Immature natural killer cell (primary cell): Measurements from ENCODE around the gene LBX2. TPM values are rescaled to one million over a fixed set of nuclear protein-coding genes. Genes with fewer than 3 reads are reported as not detected.

Experiments used
- DNase-seq, 3 donors: peaks; one replicate each; pipeline ENCODE4 v3.0.0; 2022; ENCODE audit warnings: mixed read lengths in 1 of 3
- H3K27ac Mint-ChIP-seq, 6 donors: one replicate each; pipeline ENCODE4 v1.8.0; 2020; ENCODE audit warnings: mixed read lengths in 6 of 6, mild to moderate bottlenecking in 5 of 6, inconsistent platforms in 4 of 6, moderate library complexity in 3 of 6
- H3K27me3 Mint-ChIP-seq, 3 donors: one replicate each; pipeline ENCODE4 v1.8.0; 2020 to 2021; ENCODE audit warnings: low read depth in 3 of 3, mild to moderate bottlenecking in 3 of 3, mixed read lengths in 3 of 3, moderate library complexity in 3 of 3, inconsistent platforms in 1 of 3
- H3K36me3 Mint-ChIP-seq, 3 donors: one replicate each; pipeline ENCODE4 v1.8.0; 2020; ENCODE audit warnings: mixed read lengths in 3 of 3, inconsistent platforms in 2 of 3, mild to moderate bottlenecking in 2 of 3
- H3K4me1 Mint-ChIP-seq, 2 donors: one replicate each; pipeline ENCODE4 v1.8.0; 2020; ENCODE audit warnings: inconsistent platforms in 2 of 2, mild to moderate bottlenecking in 2 of 2, mixed read lengths in 2 of 2, moderate library complexity in 1 of 2
- H3K4me3 Mint-ChIP-seq, 5 donors: one replicate each; pipeline ENCODE4 v1.8.0; 2020; ENCODE audit warnings: mild to moderate bottlenecking in 5 of 5, mixed read lengths in 5 of 5, inconsistent platforms in 3 of 5, moderate library complexity in 3 of 5
- H3K9me3 Mint-ChIP-seq, 6 donors: one replicate each; pipeline ENCODE4 v1.8.0; 2020; ENCODE audit warnings: mild to moderate bottlenecking in 6 of 6, mixed read lengths in 6 of 6, inconsistent platforms in 4 of 6, moderate library complexity in 3 of 6
- polyA plus RNA-seq, 3 donors: library from polyadenylated mRNA; unstranded; fragments of 300-500 nt; fragmentation: Illumina TruSeq; gene quantifications; one replicate each; pipeline ENCODE4 v1.2.3, GENCODE V29; 2021

LBX2 gene
- polyA plus RNA-seq, 3 donors from 2014 or later: not detected

DNA sequence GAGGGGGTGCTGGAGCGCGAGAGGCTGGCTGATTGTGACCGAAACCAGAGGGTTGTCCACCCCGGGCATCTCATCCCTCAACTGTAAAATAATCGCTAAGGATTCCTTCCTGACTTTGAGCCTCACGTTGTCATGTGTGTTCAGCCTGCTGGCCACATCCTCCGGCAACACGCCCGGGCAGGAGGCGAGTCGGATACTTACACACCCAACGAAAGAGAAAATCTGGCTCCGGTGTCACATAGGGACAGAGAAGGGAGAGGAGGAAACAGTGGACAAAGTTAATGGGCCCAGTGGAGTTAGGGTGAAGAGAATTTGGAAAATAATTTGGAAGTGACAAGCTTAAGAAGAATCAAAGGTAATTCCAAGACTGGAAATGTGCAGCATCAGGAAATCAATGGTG is 17.2 kb upstream of the LBX2 start:
- no peak for DNase-seq
- peaks cover 37 to 39% (median 38%) of the 10 kb centered on the region in 3 donors for H3K27me3 Mint-ChIP-seq
- H3K27ac Mint-ChIP-seq: no peak overlapping the region
- H3K4me1 Mint-ChIP-seq: peaks cover 16 to 19% of the 10 kb centered on the region in 2 donors
- peak overlapping the region; percentile 71 to 84 (median 73) for H3K4me3 Mint-ChIP-seq
- peaks cover 0 to 4% (median 0%) of the 10 kb centered on the region in 6 donors for H3K9me3 Mint-ChIP-seq
- peaks cover 0 to 6% (median 0%) of the 10 kb centered on the region in 3 donors for H3K36me3 Mint-ChIP-seq

DNA sequence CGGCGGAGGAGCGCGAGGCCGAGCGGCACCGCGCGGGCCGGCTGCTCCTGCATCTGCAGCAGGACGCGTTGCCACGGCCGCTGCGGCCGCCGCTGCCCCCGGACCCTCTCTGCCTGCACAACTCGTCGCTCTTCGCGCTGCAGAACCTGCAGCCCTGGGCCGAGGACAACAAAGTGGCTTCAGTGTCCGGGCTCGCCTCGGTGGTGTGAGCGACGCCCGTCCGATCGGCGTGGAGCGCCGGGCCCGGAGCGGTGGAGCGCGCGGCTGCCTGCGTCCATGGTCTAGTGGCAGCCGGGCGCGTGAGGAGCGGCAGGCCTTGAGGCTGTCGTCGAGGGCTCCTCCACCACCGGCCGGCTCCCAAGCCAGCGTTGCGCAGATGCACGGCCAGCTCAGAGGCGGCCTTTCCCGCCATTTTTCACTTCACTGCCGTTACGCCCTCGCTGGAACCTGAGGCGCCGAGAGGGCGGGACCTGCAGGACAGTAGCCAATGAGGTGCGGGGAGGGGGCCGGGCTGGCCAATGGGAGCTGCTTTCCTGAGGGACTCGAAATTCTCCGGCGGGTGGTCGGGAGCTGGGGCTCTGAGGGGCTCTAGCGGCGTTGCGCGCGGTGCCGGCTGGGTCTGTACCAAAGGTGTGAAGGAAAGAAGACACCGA is 16.7 kb upstream of the LBX2 start:
- DNase-seq: peak; percentile 62 to 71 (median 68)
- peak overlapping the region; percentile 71 to 84 (median 73) for H3K4me3 Mint-ChIP-seq
- H3K27me3 Mint-ChIP-seq: peaks cover 39 to 42% (median 39%) of the 10 kb centered on the region in 3 donors
- peaks cover 0 to 4% (median 0%) of the 10 kb centered on the region in 6 donors for H3K9me3 Mint-ChIP-seq
- no peak overlapping the region for H3K27ac Mint-ChIP-seq
- peaks cover 0 to 6% (median 0%) of the 10 kb centered on the region in 3 donors for H3K36me3 Mint-ChIP-seq
- H3K4me1 Mint-ChIP-seq: peaks cover 16 to 19% of the 10 kb centered on the region in 2 donors

DNA sequence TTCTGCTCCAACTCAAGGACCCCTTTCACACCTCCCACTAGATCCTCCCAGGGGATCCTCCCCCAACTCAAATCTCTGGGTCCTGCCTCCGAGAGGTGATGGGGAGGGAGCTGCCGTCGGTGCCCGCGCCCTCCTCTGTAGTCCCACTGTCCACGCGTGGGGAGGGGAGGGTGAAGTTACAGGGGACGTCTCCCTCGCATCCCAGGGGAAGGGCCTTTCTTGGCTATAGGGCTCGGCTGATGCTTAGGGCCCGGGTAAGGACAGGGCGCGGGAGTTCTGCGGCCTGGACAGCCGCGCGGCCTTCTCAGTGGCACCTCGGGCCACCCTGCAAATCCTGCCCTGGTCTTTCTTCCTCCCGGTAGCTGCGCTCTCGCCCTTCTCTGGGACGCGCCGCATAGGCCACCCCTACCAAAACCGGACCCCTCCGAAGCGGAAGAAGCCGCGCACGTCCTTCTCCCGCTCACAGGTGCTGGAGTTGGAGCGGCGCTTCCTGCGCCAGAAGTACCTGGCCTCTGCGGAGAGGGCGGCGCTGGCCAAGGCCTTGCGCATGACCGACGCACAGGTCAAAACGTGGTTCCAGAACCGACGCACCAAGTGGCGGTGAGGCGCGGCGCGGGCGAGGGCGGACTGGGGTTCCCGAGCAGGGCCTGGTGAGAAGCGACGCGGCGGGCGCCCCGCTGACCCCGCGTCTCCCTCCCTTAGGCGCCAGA is 16.0 kb upstream of the LBX2 start:
- Mint-ChIP-seq H3K27me3 (peaks cover 40 to 42% (median 41%) of the 10 kb centered on the region in 3 donors), H3K4me1 (peaks cover 16 to 19% of the 10 kb centered on the region in 2 donors), H3K36me3 (peaks cover 0 to 5% (median 0%) of the 10 kb centered on the region in 3 donors), H3K4me3 (peak overlapping the region; percentile 18 to 72 (median 69)), H3K9me3 (peaks cover 0 to 4% (median 0%) of the 10 kb centered on the region in 6 donors), H3K27ac (no peak overlapping the region)
- no peak for DNase-seq

DNA sequence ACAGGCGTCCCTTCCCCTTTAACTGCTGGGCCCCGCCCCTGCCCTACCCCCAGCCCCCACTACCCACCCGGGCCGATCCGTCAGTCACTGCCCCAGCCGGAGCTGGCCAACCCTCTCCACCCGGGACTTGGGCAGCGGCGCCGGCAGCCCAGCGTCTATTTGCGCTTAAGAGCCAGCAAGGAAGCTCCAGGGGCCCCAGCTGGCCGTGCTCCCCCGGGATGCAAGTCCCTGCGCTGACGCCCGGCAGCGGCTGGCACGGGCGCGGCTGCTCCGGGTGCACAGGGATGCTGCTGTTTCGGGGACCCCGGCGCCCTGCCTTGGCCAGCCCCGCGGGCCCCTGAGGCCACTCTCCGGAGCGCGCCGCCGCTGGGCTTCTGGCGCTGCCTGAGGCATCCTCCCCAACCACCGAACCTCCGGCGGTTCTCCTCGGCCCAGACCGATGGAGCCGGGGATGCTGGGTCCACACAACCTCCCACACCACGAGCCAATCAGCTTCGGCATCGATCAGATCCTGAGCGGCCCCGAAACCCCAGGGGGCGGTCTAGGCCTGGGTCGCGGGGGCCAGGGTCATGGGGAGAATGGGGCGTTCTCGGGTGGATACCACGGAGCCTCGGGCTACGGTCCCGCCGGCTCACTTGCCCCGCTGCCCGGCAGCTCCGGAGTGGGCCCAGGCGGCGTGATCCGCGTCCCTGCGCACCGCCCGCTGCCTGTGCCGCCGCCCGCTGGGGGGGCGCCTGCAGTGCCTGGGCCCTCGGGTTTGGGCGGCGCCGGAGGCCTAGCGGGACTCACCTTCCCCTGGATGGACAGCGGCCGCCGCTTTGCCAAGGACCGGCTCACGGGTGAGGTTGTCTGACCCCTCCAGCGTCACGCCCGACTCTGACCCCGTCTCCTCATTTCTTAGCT is 15.2 kb upstream of the LBX2 start, which contains the start of gene TLX2:
Gene TLX2, plus strand, starts transcription at position 83 of the 903 bp plus-strand sequence. Its CDS starts 357 bp downstream, at position 440.
- Mint-ChIP-seq H3K4me3 (peak within 1 kb of the TSS; percentile 18 to 72 (median 25)), H3K27me3 (peaks cover 38 to 42% (median 42%) of the 10 kb centered on the region in 3 donors), H3K4me1 (peaks cover 16 to 19% of the 10 kb centered on the region in 2 donors), H3K36me3 (no peaks in the 10 kb centered on the region), H3K27ac (no peak within 1 kb of the TSS), H3K9me3 (peaks cover 0 to 4% (median 0%) of the 10 kb centered on the region in 6 donors)
- no peak for DNase-seq

DNA sequence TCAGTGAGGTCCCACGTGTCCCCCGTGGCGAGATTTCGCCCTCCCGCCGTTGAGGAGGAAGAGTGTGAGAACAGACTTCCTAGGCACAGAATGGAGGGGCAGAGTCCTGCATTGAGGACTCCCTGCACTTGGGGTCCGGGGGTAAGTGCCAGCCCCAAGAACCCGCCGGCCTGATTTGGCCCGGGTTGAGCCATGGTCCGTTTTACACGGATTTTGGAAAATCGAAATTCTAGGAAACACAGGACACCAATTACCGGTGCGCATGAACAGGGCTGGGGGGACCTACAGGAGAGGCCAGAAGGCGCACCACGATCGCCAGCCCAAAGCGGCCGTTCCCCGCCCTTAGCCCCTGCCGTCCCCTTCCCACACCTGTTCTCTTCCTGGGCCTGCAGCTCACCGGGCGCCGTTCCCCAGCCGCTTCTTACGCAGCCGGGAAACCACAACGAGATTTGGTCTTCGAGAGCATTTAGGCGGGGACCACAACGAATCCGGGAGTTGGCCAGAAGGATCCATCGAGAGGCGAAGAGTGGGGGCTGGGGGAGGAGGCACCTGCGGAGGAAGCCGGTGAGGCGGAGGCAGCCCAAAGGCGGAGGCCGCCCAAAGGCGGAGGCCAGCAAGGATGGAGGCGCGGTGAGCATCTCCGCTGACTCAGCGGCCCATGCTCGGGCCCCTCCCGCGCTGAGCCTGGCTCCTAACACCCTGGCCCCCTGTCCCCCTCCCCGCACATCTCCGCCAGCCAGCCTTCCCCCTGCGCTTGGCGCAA is 14.4 kb upstream of the LBX2 start:
- Mint-ChIP-seq H3K27ac (no peak overlapping the region), H3K9me3 (peaks cover 0 to 4% (median 0%) of the 10 kb centered on the region in 6 donors), H3K27me3 (peaks cover 32 to 42% (median 42%) of the 10 kb centered on the region in 3 donors), H3K4me1 (peaks cover 16 to 19% of the 10 kb centered on the region in 2 donors), H3K36me3 (no peaks in the 10 kb centered on the region), H3K4me3 (peak overlapping the region in 2 of 5 donors; percentile 21 to 30)
- DNase-seq: no peak

DNA sequence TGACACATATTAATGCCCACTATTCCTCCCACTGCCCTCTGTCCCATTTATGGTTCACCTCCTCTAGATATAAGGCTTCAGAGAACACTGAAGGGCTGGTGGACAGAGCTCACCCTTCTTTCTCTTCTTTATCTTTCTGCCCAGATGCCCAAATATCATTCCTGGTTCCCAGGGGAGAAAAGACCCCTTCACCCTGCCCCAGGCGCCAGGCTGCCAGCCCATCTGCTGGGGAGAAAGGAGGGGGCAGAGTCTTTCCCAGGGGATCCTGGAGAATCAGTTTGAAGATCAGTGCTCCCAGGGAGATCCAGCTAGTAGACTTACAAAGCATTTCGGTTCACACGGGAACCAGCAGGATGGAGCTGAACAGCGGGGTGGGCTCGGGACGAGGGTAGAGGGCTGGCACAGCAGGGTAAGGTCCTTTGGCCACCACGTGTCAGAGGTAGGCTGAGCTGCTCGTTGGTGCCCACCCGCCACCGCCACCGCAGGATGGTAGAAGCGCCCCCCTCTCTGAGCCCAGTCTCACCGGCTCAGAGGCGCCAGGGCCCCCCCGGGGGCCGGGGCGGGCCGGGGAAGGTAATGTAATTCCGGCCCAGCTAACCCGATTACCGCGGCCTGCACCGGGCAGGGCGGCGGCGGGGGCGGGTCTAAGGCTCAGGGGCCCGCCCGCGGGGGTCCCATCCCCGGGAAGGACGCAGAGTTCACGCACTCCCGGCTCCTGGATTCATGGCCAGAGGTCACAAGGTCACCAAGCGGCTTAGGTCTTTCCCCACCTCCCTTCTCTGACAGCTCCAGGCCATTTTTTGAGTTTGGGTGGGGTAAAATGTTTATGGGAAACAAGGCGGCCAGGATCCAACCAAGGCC is 13.6 kb upstream of the LBX2 start:
- Mint-ChIP-seq H3K27me3 (peaks cover 29 to 45% (median 35%) of the 10 kb centered on the region in 3 donors), H3K4me3 (peak overlapping the region in 1 of 5 donors; percentile 23), H3K4me1 (peaks cover 24 to 27% of the 10 kb centered on the region in 2 donors), H3K9me3 (peaks cover 0 to 4% (median 0%) of the 10 kb centered on the region in 6 donors), H3K36me3 (no peaks in the 10 kb centered on the region), H3K27ac (no peak overlapping the region)
- no peak for DNase-seq

DNA sequence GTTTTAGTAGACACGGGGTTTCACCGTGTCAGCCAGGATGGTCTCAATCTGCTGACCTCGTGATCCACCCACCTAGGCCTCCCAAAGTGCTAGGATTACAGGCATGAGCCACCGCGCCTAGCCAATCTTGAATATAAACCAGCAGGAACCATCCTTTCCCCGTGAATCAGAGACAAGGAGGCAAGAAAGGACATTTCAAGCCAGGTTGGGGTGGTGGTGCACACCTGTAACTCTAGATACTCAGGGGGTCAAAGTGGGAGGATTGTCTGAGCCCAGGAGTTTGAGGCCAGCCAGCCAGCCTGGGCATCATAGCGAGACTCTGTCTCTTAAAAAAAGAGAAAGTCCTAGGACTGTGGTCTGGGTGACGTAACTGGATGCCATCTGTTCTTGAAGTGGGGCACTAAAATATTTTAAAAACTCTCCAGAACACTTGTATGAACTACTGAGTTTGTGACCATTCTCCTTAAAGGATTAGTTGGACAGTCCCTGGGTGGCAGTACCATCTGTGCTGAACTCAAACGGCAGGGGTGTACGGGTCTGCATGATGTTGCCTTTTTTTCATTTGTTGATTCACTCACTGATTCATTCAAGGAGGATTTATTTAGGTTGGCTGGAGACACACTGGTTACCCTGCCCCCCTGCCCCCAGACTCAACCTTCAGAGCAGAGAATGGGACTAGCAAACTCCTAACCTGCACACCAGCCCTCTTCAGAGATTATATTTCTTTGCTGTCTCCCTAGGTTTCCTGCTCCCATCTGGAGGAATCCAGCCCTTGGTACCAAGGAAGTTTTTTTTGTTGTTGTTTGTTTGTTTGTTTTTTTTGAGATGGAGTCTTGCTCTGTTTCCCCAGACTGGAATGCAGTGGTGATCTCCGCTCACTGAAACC is 11.9 kb upstream of the LBX2 start:
- H3K36me3 Mint-ChIP-seq: peaks cover 3 to 5% (median 4%) of the 10 kb centered on the region in 3 donors
- no peak overlapping the region for H3K4me3 Mint-ChIP-seq
- DNase-seq: no peak
- no peak overlapping the region for H3K27ac Mint-ChIP-seq
- peaks cover 34 to 37% of the 10 kb centered on the region in 2 donors for H3K4me1 Mint-ChIP-seq
- H3K9me3 Mint-ChIP-seq: peaks cover 0 to 2% (median 0%) of the 10 kb centered on the region in 6 donors
- peaks cover 29 to 47% (median 29%) of the 10 kb centered on the region in 3 donors for H3K27me3 Mint-ChIP-seq

DNA sequence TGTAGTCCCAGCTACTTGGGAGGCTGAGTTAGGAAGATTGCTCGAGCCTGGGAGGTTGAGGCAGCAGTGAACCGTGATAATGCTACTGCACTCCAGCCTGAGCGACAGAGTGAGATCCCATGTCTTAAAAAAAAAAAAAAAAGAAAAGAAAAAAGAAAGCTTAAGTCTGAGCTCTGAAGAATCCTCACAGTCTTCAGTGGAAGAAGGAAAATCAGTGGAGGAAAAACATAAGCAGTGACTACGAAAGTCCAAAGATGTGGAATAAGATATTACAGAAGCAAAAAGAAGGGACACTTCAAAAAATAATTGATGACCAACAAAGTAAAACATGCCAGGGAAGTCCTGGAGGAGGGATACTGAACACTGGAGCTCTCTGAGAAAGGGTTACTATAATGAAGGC is 10.9 kb upstream of the LBX2 start:
- Mint-ChIP-seq H3K4me1 (peaks cover 30 to 37% of the 10 kb centered on the region in 2 donors), H3K4me3 (no peak overlapping the region), H3K36me3 (peaks cover 3 to 6% (median 5%) of the 10 kb centered on the region in 3 donors), H3K9me3 (peaks cover 0 to 2% (median 0%) of the 10 kb centered on the region in 6 donors), H3K27ac (no peak overlapping the region), H3K27me3 (peaks cover 27 to 41% (median 29%) of the 10 kb centered on the region in 3 donors)
- DNase-seq: no peak

DNA sequence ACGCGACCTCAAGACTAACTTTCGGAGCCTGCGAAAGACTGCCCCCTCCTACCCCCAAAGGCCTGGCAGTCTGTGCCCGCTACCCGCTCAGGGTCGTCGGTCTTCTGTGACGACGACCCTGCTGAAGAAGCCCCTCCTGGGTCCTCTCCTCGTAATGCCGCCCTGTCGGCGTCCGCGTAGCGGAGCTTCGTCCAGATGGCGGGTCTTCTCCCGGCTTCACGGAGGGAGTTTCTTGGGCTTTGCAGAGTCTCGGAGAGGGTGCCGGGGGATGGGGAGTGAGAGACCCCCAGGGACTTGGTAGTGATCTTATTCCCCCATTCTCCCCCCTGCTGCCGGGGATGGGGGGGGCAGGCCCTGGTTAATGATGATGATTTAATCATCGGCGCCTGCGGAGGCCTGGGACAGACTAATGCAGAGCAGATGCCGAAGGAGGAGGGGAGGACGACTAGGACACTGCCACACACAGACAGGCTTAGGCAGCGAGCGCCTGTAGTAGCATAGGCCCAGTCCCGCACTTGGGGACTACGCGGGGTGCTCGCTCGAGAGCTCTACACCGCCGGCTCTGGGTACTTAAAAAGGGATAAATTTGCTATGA is 8.6 kb upstream of the LBX2 start:
- H3K4me1 Mint-ChIP-seq: peaks cover 50 to 52% of the 10 kb centered on the region in 2 donors
- peak overlapping the region; percentile 99 to 100 (median 100) for H3K27ac Mint-ChIP-seq
- peaks cover 24 to 38% (median 30%) of the 10 kb centered on the region in 3 donors for H3K27me3 Mint-ChIP-seq

DNA sequence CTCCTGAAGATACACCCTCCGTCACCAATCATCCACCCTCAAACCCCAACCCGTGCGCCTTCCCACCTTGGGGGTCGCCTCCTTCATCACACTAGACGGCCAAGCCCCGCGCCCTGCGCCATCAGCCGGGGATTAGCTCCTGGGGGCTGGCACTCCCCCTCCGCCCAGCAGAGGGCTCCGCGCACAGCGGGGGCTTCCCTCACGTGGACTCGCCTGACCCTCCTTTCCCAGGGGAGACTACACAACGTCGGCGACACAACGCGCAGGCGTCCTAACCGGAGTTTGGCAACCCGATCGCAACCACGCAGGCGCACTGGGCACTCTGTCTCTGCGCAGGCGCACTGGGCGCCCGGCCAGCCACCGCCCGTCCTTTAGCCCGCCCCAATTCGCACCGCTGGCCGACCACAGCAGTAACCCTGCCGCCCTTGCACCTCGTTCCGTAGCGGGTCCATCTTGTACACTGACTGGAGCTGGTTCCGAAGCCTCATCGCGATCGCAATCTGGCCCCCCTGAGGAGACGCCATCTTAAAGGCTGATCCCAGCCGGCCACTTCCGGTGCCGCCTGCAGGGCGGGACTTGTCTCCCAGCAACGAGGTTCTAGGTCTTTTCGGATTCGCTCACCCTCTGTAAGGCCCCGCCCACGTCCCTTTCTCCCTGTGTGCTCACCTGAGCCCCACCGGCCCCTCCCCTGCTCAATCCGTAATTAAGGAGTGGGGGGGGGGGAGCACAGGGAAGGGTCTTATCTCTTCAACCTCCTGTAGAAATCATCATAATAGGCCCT is 7.9 kb upstream of the LBX2 start, which contains the start of gene PCGF1:
Gene PCGF1, minus strand, starts transcription at position 551 of the 781 bp plus-strand sequence. Its CDS starts 27 bp downstream, at position 524.
- H3K4me1 Mint-ChIP-seq: peaks cover 57 to 59% of the 10 kb centered on the region in 2 donors
- H3K36me3 Mint-ChIP-seq: peaks cover 5 to 16% (median 13%) of the 10 kb centered on the region in 3 donors
- peaks cover 17 to 31% (median 24%) of the 10 kb centered on the region in 3 donors for H3K27me3 Mint-ChIP-seq
- peak; percentile 98 to 99 (median 98) for DNase-seq
- H3K9me3 Mint-ChIP-seq: no peaks in the 10 kb centered on the region
- peak within 1 kb of the TSS; percentile 98 to 100 (median 99) for H3K4me3 Mint-ChIP-seq
- H3K27ac Mint-ChIP-seq: peak within 1 kb of the TSS; percentile 99 to 100 (median 100)

More for the DNA sequence above, 8.6 kb upstream of the LBX2 start:
- Mint-ChIP-seq H3K9me3 (no peaks in the 10 kb centered on the region), H3K4me3 (peak overlapping the region; percentile 98 to 100 (median 99)), H3K36me3 (peaks cover 5 to 16% (median 13%) of the 10 kb centered on the region in 3 donors)
- no peak for DNase-seq
